Testis (tissue), 2 donors: ENCODE measurements around the gene FBXO31.

Experiments
- POLR2A ChIP-seq: fragments of 450-650 bp; IDR thresholded peaks from one replicate; pipeline ENCODE4 v1.6.1; 2017; ENCODE audit warnings: antibody characterized with exemption, mild to moderate bottlenecking, moderate library complexity
- TF ChIP-seq, protein P1 (sequence below), 3 experiments: fragments of 450-650 bp in 2 of 3; fragments of 200-600 bp in 1 of 3; sonication (generic) in 1 of 3; IDR thresholded peaks; one replicate each; pipeline ENCODE4 v1.5.1; 2016 to 2019; ENCODE audit warnings: antibody characterized with exemption in 3 of 3, mild to moderate bottlenecking in 2 of 3, moderate library complexity in 1 of 3

DNA sequence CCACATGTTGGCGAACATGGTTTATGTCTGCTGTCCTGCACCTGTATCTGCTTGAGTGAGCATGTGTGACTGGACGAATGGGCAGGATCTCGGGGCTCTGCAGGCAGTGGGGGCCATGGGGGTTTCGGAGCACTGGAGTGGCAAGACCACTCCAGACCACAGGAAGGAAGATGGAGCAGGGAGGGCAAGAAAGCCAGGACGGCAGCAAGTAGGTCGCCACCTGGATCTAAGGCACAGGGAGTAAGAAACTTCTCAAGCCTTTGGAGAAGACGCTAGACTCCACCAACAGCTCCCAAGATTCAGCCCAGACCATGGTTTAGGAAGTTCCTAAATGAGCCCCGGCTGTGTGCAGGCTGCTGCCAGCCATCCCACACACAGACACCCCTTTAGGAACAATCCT lies 33.5 kb downstream of the FBXO31 start:
- TF ChIP-seq, protein P1, sequence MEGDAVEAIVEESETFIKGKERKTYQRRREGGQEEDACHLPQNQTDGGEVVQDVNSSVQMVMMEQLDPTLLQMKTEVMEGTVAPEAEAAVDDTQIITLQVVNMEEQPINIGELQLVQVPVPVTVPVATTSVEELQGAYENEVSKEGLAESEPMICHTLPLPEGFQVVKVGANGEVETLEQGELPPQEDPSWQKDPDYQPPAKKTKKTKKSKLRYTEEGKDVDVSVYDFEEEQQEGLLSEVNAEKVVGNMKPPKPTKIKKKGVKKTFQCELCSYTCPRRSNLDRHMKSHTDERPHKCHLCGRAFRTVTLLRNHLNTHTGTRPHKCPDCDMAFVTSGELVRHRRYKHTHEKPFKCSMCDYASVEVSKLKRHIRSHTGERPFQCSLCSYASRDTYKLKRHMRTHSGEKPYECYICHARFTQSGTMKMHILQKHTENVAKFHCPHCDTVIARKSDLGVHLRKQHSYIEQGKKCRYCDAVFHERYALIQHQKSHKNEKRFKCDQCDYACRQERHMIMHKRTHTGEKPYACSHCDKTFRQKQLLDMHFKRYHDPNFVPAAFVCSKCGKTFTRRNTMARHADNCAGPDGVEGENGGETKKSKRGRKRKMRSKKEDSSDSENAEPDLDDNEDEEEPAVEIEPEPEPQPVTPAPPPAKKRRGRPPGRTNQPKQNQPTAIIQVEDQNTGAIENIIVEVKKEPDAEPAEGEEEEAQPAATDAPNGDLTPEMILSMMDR (IDR thresholded peaks at IDR 0.05), result no peak
- TF ChIP-seq POLR2A, result no peak
